Measurements from ENCODE around the gene TBXAS1. TPM values are rescaled to one million over a fixed set of nuclear protein-coding genes. Genes with fewer than 3 reads are reported as not detected.

The TBXAS1 gene
- total and polyA plus RNA-seq, 2 of the 8 experiments (the other 6 are each of a cell fraction or from before 2014, with no cell fraction given), result 0.86 to 2.1 TPM

- TF ChIP-seq BCL11A (IDR thresholded peaks at IDR 0.05; ENCODE audit: low read depth in 2 of 2, low read length in 2 of 2), result no peak
- TF ChIP-seq SRF (IDR thresholded peaks at IDR 0.05; ENCODE audit: low read depth, low read length), result no peak
- TF ChIP-seq CBX5 (IDR thresholded peaks at IDR 0.05; ENCODE audit: low read depth, low read length), result no peak
- TF ChIP-seq RXRA (IDR thresholded peaks at IDR 0.05; ENCODE audit: insufficient read depth, low read depth, low read length), result no peak
- no peak for TF ChIP-seq SIN3A (conservative IDR thresholded peaks at IDR 0.05 in 1 of 2, IDR thresholded peaks at IDR 0.05 in 1 of 2; ENCODE audit: low read depth in 1 of 2, low read length in 2 of 2)
- no peak for TF ChIP-seq TEAD4 (IDR thresholded peaks at IDR 0.05; ENCODE audit: low read depth, low read length)
Measured at GRCh38 chr7:139958599-139959284, 129.7 kb downstream of the TBXAS1 start (continued).

Data from H1 (cell line).